Stimulated activated naive CD8-positive, alpha-beta T cell treated with anti-CD3 and anti-CD28 coated beads, Interleukin-15, Interleukin-2, amounts not matched to agents 100 U/mL and 50 U/mL, for 24 hours (primary cell): ENCODE measurements around the gene PTPRN2.

Experiments used
- ATAC-seq: fragments of 150-1000 bp; cut with Tn5 transposase; one replicate; pipeline ENCODE4 v1.10.0; 2021
- DNase-seq: peaks from one replicate; pipeline ENCODE4 v3.0.0; 2021

Gene PTPRN2

DNA sequence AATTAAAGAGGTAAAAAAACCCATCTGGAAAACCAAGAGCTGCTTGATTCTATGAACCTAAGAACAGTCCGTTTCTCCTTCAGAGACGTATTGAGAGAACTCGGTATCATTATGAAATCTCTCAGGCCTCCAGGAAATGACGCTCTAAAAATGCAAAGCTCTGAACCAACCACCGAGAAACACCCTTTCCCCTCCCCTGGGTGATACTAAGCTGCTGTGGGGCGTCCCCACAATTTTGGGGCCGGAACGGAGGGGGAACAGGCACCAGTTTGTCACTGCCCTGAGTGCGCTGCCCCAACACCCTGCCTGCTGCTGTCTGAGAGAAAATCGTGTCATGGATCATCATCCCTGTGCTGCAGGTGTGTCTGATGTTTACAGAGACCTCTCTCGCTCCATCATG is 741.4 kb downstream of the PTPRN2 start:
- DNase-seq (no peak), ATAC-seq (no peak)

DNA sequence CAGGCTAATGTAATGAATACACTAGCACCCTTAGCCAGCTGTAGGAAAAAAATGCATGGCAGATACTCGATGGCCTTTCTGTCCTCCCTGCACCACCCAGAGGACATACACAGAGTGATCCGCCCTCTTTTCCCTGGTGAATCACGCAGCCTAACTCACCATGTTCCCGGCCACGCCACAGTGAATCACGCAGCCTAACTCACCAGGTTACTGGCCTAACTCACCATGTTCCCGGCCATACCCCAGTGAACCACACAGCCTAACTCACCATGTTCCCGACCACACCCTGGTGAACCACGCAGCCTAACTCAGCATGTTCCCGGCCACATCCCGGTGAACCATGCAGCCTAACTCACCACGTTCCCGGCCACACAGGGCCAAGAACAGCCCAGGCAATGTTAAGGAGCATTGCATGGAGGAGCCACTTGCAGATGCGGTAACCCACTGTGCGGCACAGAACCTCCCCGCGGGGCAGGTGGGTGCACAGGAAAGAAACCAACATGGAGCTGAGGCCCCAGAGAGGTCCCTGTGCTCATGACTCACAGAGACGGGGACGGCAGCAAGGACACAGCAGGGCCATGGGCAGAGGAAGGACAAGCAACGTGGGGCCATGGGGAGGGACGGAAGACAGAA is 742.3 kb downstream of the PTPRN2 start:
- ATAC-seq (no peak), DNase-seq (no peak)

DNA sequence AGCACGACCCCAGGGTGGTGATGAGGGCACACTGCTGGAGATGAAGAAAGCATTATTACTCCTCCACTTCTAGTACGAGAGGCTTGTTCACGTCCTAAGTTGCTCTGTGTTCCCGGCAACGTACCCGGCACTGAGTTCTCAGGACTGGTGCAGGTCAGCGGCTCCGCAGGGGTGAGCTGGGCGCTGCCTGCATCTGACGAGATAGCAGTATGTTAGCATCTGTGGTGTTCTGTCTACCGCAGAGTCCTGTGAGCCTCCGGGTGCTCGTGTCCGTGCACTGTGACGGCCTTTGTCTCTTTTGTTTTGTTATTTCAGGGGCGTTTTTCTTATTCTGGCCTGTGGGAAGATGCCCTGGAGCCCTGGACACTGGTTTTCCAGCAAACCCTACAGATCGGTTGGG is 743.0 kb downstream of the PTPRN2 start:
- no peak for DNase-seq
- no peak for ATAC-seq

DNA sequence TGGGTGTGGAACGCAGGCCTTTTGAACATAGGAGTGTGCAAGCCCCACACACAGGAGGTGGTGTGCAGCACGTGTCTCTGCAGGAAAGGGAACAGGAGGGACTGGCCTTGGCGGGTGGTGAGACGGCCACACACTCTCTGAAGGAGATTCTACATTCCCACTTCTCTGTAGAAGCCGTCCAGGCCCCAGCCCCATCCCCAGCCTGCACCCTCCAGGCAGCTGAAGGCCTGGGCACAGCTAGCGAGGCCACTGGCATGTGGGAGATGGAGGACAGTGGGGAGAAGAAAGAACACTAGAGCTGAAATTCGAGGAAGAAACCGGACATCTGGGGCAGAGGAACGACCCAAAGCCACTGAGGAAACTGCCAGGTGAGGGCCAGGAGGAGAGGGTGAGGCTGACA is 743.5 kb downstream of the PTPRN2 start:
- ATAC-seq (no peak), DNase-seq (no peak)

DNA sequence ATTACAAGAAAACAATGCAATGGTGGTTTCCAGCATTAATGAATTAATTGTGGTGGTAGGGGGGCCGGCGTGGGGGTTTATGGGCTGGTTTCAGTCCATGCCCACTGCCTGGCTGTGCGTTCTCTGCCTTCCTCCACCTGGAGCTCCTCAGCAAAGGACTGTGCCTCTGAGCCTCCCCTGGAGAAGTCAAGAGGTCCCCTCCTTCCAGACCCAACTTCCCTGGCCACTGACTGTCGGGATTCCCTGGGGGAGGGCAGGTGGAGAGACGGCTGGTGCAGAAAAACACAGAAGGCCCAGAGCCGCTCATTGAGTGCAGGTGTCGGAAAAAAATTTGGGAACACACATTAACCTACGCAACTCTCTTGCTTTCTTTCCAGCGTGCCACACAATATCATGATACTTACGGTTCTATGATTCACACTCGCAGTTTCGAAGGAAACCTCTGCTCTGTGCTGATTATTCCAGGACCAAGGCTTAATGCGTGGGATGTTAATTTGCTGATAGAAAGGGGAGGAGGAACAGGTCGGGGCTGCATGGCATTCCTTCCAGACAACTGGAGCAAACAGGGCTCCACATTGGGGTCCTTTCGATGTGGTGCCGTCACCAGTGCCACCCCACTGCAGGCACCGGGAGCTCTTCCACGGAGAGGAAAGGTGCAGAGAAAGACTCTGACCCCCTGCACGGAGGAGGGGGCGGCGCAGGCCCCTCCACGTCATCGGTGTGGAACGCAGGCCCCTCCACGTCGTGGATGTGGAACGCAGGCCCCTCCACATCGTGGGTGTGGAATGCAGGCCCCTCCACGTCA is 744.1 kb downstream of the PTPRN2 start:
- DNase-seq = no peak

DNA sequence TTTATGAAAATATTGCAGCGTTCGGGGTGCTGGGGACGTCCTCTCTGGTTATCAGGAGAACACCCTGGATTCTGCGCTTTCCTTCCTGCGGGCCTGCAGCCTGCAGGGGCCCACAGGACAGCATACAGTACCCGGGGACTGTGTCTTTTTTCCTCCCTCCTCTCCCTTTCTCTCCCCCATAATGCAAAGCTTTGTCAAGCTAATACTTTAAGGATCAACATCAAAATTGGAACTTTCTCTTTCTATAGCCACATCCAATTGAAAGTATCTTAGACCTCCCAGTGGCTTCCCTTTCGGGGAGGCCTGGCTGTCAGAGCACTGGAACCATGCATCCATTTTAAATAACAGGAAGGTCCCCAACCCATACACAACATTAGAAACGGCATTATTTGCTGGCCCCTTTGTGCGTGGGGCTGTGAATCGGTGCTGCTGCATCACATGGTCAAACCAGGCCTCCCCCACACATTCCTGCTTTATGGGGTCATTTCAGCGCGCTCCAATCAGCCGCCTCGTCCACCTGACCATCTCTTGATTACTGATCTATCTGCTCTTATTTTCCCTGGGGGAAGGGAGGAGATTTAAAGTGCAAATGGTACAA is 745.8 kb downstream of the PTPRN2 start:
- no peak for ATAC-seq

More for the DNA sequence above, 744.1 kb downstream of the PTPRN2 start:
- no peak for ATAC-seq

DNA sequence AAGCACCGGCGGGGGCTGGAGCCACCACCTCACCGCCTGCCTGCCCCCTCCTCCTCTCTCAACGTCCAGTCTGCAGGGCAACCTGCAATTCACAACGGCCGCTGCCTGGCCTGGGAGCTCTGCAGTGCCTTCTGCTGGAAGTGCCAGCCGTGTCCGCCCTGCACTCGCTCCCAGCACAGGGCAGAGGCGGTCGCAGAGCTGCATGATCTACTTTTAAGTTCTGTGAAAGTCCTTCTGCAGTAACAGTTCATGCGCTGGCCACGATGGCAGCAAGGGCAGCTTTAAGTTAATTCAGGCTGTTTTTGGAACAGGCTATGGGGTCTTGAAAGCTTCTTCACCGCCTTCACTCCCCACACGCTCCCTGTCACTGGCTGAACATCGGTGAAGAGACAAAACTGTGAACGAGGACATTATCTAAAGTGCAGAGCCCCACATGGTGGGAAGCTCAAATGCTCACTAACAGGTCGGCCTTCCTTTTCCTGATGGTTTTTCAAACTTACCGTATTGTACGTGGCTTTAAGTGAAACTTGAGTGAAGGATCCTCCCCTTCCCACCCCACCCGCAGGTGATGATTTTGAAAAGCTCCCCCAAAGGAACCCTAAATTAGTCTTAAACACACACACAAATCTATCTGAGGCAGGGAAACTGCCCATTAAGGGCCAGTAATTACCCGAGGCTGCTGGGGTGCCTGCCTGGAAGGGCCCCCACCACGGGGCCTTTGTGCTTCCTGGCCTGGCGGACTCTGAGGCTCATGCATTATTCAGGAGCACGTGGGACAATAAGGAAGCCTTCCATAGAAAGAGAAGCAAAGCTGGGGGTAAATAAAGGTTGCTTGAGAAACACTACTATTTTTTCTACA is 746.5 kb downstream of the PTPRN2 start:
- DNase-seq (no peak), ATAC-seq (no peak)

More for the DNA sequence above, 745.8 kb downstream of the PTPRN2 start:
- DNase-seq = no peak

DNA sequence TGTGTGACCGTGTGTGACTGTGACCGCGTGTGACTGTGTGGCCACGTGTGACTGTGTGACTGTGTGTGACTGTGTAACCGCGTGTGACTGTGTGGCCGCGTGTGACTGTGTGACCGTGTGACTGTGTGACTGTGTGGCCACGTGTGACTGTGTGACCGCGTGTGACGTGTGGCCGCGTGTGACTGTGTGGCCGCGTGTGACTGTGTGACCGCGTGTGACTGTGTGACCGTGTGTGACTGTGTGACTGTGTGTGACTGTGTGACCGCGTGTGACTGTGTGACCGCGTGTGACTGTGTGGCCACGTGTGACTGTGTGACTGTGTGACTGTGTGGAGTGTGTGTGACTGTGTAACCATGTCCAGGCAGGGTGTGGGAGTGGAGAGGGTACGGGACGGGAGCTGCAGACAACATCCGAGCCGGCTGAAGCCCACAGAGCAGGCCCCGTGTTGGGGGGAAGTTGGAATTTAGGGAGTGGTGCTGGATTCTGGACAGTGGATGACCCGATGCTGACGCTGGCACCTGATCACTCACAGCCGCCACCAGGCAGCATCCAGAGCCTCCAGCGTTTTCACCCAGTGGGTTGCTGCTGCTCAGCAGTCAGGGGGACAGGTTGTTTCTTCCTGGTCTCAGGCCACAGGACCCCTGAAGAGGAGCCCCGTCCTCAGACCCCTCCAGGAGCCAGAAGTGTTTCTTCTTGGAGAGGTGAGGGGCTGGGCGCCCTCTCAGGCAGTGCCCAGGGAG is 747.3 kb downstream of the PTPRN2 start:
- ATAC-seq (no peak), DNase-seq (no peak)

DNA sequence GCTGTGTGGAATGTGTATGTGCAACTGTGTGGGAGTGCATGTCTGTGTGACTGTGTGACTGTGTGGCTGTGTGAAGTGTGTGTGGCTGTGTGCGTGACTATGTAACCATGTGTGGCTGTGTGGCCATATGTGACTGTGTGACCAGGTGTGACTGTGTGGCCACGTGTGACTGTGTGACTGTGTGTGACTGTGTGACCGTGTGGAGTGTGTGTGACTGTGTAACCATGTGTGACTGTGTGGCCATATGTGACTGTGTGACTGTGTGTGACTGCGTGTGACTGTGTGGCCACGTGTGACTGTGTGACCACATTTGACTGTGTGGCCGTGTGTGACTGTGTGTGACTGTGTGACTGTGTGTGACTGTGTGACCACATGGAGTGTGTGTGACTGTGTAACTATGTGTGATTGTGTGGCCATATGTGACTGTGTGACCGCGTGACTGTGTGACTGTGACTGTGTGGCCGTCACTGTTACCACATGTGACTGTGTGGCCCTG is 747.9 kb downstream of the PTPRN2 start:
- ATAC-seq (no peak), DNase-seq (no peak)

DNA sequence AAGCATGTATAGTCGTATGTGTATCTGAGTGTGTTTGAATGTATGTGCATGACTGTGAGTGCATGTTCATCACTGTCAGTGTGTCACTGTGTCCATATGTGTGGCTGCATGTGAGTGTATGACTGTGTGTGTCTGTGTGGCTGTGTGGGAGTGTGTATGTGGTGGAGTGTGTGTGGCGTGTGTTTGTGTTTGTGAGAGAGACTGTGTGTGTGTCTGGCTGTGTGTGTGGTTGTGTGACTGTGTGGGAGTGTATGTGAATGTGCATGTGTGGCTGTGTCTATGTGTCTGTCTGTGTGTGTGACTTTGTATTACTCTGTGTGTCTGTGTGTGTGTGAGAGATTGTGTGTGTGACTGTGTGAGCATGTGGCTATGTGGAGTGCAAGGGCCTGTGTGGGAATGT is 748.4 kb downstream of the PTPRN2 start:
- ATAC-seq (no peak), DNase-seq (no peak)

DNA sequence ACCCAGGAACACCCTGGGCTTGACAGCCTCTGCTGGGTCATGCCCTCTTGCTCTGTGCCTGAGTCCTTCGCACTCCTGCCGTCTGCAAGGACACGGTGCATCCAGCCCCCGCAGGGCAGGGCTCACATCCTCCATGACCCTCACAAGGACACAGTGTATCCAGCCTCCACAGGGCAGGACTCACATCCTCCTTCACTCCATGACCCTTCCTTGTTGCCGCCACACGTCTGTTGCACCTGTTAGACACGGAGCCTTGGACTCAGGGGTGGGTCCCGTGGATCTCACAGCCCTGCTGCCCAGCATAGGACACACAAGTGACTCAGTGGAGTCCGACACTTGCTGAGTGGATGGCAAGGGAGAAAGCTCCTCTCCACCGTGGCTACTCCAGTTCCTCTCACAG is 750.1 kb downstream of the PTPRN2 start:
- no peak for ATAC-seq
- no peak for DNase-seq

DNA sequence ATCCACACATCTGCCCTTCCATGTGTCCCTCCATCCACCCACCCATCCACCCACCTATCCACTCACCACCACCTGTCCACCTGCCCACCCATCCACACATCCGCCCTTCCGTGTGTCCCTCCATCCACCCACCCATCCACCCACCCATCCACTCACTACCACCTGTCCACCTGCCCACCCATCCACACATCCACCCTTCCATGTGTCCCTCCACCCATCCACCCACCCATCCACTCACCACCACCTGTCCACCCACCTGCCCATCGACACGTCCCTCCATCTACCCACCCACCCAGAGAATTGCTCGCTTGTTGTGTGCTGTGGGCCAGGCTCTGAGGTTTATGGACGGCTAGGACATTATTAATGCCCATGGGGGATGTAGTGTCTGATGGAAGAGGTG is 750.6 kb downstream of the PTPRN2 start:
- ATAC-seq = no peak

DNA sequence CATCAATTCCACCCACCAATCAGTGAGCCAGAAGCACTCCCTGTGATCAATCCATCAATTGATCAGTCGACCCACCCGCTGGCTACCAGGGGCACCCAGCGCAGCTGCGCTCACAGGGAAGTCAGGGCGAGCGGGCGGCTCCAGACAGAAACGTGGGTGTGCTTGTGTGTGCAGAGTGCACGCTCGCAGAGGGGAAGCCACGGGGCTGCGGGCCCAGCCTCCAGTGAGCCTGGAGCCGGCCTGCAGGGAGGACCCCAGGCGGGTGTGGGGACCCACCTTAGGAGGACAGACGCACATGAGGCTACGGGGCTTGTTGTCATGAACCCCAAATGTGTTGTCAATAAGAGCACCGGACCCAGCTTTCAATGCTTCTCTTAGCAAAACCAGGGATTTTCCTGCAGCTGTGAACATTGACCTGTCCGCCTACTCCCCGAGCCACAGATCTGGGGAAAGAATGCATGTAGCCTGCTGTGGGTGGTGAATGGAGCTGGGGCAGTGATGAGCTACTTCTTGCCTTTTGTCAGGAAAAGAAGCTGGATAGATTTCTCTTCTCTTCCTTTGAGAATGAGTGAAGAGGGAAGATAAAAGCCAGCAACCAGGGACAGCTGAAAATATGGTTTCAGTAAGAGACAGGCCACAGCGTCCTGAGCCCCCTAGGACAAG is 753.0 kb downstream of the PTPRN2 start:
- no peak for ATAC-seq

More for the DNA sequence above, 750.6 kb downstream of the PTPRN2 start:
- no peak for DNase-seq

DNA sequence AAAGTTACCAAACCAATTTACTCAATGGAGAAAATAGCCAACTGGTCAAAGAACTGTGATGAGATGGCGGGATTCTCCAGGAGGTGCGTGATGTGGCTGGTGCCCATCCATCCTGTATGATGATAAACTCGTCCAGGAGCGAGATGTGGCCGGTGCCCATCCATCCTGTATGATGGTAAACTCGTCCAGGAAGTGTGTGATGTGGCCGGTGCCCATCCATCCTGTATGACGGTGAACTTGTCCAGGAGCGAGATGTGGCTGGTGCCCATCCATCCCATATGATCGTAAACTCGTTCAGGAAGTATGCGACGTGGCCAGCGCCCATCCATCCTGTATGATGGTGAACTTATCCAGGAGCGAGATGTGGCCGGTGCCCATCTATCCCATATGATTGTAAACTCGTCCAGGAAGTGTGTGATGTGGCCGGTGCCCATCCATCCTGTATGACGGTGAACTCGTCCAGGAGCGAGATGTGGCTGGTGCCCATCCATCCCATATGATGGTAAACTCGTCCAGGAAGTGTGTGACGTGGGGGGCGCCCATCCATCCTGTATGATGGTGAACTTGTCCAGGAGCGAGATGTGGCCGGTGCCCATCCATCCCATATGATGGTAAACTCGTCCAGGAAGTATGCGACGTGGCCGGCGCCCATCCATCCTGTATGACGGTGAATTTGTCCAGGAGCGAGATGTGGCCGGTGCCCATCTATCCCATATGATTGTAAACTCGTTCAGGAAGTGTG is 754.6 kb downstream of the PTPRN2 start:
- no peak for ATAC-seq
- no peak for DNase-seq

More for the DNA sequence above, 753.0 kb downstream of the PTPRN2 start:
- DNase-seq = no peak

DNA sequence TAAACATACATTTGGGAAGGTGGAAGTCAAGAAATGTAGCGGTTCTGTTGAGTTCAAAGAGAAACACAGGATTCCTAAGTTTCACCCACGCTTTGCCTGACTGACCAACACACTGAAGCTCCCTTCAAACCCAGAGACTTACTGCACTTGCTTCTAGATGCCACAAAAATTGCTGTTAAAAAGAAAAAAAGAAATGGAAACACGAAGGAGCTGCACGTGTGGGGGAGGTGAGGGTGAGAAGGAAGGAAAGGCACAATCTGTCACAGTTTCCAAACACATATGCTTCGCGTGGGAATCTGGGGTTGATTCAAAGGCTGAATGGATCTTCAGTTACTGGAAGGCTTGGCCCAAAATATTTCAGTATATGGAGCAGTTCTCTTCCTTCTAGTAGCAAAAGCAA is 755.2 kb downstream of the PTPRN2 start:
- DNase-seq (no peak), ATAC-seq (no peak)

DNA sequence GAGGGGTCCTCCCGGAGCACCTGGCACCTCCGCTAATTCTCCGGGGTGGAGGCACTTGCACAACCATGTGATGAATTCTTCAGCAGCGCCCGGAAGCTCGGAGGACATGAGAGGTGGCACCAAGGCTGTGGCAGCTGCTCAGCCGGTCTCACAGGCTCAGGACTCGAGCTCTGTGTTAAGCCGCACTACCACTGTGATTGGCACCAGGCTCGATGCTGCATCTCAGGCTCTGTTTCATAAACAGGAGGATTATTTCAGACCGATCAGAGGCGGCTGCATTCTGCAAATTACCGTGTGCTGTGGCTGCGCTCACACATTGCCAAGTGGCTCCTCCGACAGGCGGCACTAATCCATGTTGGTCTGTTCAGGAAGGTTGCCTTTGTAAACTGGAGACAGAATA is 755.6 kb downstream of the PTPRN2 start:
- ATAC-seq = no peak
- no peak for DNase-seq

DNA sequence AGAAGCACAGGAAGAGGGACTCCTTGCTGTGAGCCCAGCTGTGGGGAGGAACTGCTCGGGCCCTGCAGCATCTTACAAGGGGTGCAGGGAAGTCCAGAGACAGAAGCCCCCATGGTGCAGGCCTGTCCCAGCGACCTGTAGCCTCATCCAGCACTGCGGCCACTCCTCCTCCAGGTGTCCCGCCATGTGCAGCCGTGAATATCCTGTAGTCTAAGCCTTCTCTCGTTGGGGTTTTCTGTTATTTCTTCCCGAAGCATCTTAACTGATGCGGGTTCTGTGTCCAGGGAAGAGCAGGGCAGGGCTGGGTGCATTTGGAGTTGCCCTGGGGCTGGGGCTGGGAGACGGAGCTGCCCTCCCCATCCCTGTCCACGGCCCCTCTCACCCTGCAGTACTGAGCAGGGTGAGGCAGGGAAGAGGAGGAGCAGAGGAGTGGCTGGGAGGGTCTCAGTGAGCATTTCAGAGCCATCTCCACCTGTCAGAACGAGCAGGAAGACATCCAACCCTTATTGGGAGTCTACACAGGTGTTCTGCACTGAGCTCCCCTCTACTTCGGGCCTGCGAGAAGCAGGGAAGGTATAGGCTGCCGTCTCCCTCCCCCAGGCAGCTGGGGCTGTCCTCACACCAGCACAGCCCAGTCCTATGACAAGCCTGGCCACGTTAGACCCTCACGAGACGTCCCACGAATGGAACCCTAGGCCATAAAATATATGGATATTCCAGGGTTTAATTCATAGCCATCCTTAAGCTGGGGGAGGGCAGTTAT is 756.3 kb downstream of the PTPRN2 start:
- DNase-seq = no peak
- no peak for ATAC-seq

DNA sequence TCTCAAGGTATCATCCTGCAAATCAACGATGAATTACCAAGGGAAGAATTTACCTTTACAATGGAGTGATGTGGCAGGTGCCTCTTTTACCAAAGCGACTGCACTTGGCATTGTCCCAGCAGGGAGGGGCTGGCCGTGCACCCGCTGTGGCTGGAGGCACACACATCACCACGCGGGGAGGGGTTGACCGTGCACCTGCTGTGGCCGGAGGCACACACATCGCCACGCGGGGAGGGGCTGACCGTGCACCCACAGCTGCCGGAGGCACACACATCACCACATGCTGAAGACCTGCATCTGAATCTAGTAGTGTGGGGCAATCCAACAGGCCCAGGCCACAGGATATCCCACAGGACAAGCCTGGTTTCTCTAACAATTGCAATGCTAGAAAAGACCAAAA is 757.3 kb downstream of the PTPRN2 start:
- no peak for ATAC-seq
- no peak for DNase-seq

DNA sequence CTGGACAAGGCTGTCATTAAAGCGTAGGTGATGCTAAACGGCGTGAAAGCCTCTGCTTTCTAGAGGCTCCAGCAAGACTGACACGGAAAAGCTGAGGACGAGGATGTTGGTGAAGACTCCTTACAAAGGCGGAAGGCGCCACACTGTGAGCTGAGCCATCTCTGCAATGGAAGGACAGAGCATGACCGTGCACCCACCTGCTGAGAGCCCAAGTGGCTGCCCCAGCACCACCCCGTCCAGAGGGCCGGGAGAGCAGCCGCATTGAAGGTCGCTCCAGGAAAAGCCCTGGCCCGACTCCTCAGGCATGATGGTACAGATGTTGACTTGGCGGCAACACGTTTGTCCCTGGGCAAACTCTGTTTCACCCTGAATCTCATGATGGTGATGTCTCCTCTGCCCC is 758.1 kb downstream of the PTPRN2 start:
- no peak for ATAC-seq
- DNase-seq = no peak

DNA sequence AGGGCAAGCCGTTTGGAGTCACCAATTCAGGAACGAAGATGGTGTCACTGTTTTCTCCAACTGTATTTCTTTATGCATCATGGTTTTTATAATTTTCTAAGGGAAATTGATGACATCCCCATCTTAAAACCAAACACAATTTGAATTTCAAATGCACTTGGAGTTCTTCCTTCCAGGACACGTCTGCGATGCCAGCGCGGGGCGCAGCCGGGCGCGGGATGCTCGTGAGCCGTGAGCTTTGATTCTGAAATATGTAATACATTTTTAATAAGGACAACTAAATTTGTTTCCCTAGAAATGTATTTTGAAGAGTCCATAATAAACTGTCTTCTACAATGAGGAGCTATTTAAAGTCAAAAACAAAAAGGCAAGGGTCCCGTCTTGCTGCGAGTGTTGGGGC is 758.7 kb downstream of the PTPRN2 start:
- ATAC-seq = no peak
- DNase-seq = no peak
